DND-41 (cell line): Measurements from ENCODE around the gene SLC41A2.

Experiments used
- CTCF ChIP-seq: IDR thresholded peaks from 2 replicates; pipeline ENCODE4 v1.5.1; 2012; ENCODE audit warnings: borderline replicate concordance, low read length, moderate library complexity, mild to moderate bottlenecking; ENCODE audit not compliant: poor library complexity, severe bottlenecking; ENCODE audit errors: extremely low read depth
- EZH2 ChIP-seq: IDR thresholded peaks from 3 replicates; pipeline ENCODE4 v1.6.1; 2012; ENCODE audit warnings: borderline replicate concordance, low read depth, mild to moderate bottlenecking, moderate library complexity, low read length, inconsistent platforms; ENCODE audit not compliant: severe bottlenecking

DNA sequence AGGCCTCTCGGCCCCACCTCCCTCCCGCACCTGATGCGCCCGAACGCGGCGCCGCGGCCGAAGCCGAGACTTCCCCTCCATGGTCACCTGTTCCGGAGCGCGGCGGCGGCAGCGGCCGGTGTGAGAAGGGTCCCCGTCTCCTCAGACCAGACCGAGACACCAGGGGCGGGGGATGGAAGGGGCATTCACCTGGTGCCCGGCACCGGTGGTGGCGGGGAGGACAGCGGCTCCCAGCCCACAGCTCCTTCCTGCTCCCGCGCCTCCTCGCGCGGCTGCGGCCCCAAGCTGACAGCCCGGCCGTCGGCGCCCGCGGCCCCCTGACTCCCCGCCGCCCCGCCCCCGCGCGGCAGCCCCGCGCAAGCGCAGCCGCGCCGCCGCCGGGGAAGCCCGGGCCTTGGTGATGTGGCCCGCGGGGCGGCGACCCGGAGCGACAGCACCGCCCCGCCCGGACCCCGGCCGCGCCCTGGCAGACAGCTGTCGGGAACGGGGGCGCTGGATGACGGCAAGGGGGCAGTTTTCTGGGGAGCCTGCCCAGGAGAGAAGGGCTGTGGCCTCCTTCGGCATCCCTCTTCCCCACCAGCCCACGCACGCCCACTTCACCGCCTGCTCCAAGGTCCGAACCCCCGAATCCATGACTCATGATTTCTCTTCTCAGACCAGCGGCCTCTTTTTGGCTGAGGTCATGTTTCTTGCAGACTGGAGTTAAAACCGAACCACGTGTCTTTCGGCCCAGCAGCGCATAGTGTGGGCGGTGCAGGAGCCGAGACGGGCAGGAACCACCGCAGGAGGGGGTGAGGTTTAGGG, at the start of gene SLC41A2:
- TF ChIP-seq CTCF (peak; percentile 32), EZH2 (peak; percentile 38)
